ENCODE data around the gene FGFR3. TPM values are rescaled to one million over a fixed set of nuclear protein-coding genes. Genes with fewer than 3 reads are reported as not detected.

FGFR3 gene
- total RNA-seq, 1 donor from 2014 or later = 1.4 TPM

DNA sequence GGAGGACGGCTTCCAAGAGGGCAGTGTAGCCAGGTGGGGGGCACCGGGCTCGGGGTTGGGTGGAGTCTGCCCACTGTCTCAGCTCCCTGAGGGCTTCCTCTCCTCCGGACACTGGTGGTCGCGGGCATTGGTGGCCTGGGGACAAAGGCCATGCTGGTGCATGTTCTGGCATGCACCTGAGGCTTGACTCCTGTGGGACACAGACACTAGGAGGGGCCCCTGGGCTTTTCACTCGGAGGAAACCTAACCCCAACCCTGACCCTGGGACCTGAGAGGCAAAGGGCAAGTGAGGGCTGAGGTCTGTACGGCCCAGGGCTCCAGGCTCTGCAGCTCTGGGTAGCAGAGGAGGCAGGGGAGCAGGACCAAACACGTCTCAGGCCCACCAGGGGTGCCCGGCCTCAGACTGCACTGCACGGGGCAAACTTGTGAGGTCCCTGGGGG is 22.3 kb upstream of the FGFR3 start:
- no peak for DNase-seq

- no peak for DNase-seq
Observed at GRCh38 chr4:1771555-1772305, 21.4 kb upstream of the FGFR3 start.

DNA sequence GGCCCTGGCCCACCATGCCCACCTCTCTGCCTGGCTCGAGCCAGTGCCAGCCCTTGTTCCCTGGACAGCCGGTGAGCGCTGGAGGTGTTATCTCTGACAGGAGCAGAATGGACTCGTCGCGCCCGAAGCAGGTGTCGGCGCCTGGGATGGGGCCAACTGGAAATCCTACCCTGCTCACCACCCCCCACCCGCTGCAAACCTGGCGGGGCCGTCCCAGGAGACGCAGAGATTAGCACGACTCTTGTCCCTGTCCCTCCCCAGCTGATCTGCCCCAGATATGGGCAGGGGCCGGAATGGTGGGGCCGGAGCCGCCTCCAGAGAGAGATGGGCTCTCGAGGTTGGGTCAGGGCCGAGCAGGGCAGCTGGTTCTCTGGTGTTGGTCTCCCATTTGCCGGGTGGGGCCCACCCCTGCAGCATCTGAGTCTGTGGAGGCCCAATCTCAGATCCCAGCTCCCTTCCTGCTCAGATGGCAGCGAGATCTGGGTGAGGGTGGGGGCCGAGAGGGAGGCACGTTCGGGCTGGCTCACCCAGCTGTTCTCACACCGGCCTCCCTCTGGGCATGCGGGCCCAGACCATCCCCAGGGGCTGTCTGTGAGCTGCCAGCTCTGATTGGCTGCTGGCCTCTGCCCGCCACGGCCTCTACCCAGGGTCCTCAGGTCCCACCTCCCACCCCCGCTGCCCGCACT is 20.1 kb upstream of the FGFR3 start:
- no peak for DNase-seq

- no peak for DNase-seq
Observed at GRCh38 chr4:1773754-1774153, 19.3 kb upstream of the FGFR3 start.

GRCh38 chr4:1775731-1776500 is 17.2 kb upstream of the FGFR3 start:
- no peak for DNase-seq

- DNase-seq = no peak
Observed at GRCh38 chr4:1776521-1777161, 16.5 kb upstream of the FGFR3 start.

DNA sequence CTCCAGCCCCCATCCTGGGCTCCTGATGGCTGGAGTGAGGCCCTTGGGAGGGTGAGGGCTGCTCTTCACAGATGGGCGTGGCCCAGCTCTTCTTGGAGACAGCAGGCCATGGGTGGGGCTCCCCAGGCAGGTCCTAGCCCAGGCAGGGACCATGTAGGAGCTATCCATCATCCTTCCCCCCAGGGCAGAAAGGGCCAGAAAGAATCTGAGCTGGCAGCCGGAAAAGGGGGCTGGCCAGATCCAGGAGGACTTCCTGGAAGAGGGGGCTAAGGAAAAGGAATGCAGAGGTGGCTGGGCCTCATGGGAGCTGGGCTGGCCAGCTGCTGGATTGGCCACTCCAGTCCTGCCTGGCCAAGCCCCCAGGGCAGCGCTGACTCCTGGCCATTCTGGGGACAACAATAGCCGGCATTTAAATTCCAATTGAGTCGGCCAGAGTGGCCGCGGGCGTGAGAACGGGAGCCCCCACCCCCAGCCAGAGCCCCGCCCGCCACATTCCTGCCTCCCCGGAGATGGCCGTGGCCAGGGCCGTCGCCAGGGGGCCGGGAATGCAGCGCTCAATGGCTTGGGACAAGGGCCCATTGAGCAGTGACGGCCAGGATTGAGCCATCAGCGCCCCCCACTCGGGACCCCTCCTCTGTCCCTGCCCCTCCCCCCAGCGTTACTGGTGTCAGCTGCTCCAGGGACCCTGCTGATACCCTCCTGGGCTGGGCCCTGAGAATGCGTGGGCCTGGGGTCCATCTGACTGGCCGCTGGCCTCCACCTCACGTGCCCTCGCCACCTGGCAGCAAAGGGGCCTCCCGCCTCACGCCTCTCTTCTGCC is 15.1 kb upstream of the FGFR3 start:
- DNase-seq = peak; percentile 47

GRCh38 chr4:1778642-1779392 is 14.3 kb upstream of the FGFR3 start:
- no peak for DNase-seq

- no peak for DNase-seq
Observed at GRCh38 chr4:1779588-1780382, 13.3 kb upstream of the FGFR3 start.

DNA sequence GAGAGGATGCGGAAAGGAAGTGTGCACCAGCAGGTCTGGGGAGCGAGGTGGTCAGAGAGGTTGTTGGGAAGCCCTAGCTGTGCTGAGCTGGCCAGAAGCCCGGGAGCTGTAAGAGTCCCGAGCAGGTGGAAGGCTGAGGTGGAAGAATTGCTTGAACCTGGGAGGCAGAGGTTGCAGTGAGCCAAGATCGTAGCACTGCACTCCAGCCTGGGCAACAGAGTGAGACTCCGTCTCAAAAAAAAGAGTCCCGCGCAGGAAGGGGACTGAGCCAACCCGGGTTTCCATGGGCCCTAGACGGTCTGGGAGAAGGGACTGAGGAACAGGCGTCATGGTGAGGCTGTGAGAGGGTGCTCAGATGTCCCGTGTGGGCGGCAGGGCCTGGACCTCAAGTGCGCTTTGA is 12.7 kb upstream of the FGFR3 start:
- no peak for DNase-seq

- DNase-seq = no peak
Observed at GRCh38 chr4:1783015-1783414, 10.1 kb upstream of the FGFR3 start.

- DNase-seq = no peak
Observed at GRCh38 chr4:1783970-1784369, 9.1 kb upstream of the FGFR3 start.

DNA sequence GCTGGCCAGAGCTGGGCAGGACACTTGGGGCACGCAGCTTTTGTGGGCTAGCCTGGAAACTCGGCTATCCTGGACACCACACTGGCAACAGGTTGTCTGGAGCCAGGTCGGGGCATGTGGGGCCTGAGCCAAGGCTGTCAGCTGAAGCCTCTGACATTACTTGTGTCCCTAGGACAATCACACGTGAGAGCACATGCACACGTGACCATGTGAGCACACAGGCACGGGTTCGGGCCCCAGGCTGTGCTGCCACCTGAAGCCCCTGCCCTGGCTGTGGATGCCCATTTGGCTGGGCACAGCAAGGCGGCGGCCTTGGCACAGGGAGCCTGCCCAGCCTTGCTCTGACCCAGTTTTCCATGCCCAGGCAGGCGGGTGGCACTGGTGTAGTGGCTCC is 8.7 kb upstream of the FGFR3 start:
- DNase-seq = no peak

DNA sequence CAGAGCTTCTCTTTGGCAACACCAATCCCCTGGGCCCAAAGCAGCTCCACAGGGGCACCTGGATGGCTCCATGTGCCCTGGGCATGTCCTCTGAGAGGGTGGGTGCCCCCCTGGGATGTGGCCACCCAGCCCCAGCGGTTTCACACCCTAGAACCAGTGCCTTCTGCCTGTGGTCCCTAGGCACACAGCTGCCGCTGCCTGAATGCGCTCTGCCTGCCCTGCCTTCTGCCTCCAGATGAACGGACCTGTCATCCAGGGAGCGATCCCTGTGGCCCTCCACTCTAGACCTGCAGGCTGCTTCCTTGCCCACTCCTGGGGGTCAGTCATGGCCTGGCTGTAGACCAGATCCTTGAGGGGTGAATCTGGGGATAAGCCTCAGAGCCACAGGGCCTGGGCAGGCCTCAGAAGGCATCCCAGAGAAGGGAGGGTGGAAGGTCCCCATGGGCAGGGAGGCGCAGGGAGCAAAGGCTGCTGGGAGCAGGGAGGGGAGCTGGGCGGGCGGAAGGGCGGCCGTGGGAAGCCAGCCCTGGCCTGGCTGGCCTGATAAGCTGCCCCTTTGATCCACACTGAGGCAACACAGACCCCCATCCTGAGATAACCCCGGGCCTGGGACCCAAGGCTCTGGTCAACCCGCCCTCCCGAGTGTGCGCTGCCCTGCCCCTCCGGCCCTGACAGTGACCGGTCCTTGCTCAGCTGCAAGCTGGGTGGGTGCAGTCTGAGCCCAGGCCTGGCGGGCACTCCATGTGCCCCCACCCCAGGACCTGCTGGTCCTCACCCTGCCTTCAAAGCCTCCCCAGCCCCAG is 8.1 kb upstream of the FGFR3 start:
- DNase-seq = peak; percentile 12

DNA sequence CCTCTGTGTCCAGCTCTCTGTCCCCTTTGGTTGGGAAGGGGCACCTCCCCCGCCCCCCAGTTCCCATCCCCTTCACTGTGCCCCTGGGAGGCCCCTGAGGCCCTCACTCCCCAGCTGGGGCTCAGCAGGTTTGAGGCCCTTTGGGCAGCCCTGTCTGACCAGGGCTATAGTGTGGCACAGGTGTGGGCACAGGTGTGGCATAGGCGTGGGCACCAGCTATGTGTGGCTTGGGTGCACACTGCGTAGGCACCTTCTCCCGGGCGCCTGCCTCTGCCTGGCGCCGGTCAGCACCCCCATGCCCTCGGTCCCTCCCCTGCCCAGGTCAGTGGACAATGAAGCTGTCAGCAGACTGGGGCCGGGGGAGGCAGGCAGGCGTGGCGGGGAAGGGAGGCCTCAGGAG is 7.5 kb upstream of the FGFR3 start:
- no peak for DNase-seq

GRCh38 chr4:1786544-1787362 is 6.3 kb upstream of the FGFR3 start:
- DNase-seq = no peak

DNA sequence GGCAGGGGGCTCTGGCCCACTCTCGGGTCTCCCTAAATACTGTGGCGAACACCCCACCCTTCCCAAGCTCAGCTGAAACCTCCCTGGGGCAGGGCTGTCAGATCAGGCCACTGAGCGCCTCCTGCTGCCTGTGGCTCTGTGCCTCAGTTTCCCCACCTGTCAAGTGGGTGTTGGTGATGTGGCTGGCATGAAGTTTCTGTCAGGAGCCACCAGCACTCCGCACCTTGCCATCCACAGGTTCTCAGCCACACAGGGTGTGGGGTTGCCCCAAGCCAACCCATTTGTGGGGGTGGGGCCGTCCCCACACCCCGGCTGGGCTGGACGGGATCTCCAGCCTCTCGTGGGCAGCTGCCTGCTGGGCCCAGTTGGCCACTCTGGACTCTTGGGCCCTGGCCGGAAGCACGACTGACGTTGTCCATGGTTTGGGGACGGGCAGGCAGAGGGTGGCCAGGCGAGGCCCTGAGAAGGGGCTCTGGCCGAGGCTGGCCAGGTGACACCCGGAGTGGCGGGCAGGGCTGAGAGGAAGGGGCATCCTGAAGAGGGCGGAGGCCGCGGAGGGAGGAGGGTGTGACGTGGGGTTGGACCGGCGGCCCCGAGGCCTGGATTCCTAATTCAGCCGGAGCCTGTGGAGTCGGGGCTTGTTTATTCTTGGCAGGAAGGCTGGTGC is 5.5 kb upstream of the FGFR3 start:
- no peak for DNase-seq
